T-helper 17 cell (primary cell): ENCODE data around the gene CADPS. TPM values are rescaled to one million over a fixed set of nuclear protein-coding genes. Genes with fewer than 3 reads are reported as not detected.

Experiments used
- ATAC-seq: fragments of 150-1000 bp; cut with Tn5 transposase; 2 replicates; pipeline ENCODE4 v1.10.0; 2021; ENCODE audit warnings: mild to moderate bottlenecking, moderate library complexity
- DNase-seq, 3 donors: peaks; one replicate each; pipeline versions ENCODE4 v3.0.0 to v3.0.0-alpha.2; 2020 to 2021
- H3K9me3 ChIP-seq: one replicate; pipeline ENCODE4 v1.7.0; 2013; ENCODE audit warnings: low read length, mild to moderate bottlenecking; ENCODE audit not compliant: control insufficient read depth, poor library complexity, severe bottlenecking
- H3K27ac Mint-ChIP-seq: one replicate; pipeline ENCODE4 v1.8.0; 2022; ENCODE audit warnings: mild to moderate bottlenecking, moderate library complexity, mixed read lengths
- H3K27me3 Mint-ChIP-seq: one replicate; pipeline ENCODE4 v1.8.0; 2022; ENCODE audit warnings: mixed read lengths
- H3K36me3 Mint-ChIP-seq: one replicate; pipeline ENCODE4 v1.8.0; 2022; ENCODE audit warnings: low read depth, mixed read lengths
- H3K4me1 Mint-ChIP-seq: one replicate; pipeline ENCODE4 v1.8.0; 2022; ENCODE audit warnings: mild to moderate bottlenecking, mixed read lengths
- H3K4me3 Mint-ChIP-seq: one replicate; pipeline ENCODE4 v1.8.0; 2022; ENCODE audit warnings: mild to moderate bottlenecking, moderate library complexity, mixed read lengths
- total RNA-seq, 4 donors: library from RNA in 2 of 4; stranded (reverse) in 2 of 4; gene quantifications; one replicate each; pipeline ENCODE4 v1.2.3 and lab custom pipeline; 2022 to 2026

CADPS gene
- total RNA-seq, 2 donors from 2014 or later, result not detected

DNA sequence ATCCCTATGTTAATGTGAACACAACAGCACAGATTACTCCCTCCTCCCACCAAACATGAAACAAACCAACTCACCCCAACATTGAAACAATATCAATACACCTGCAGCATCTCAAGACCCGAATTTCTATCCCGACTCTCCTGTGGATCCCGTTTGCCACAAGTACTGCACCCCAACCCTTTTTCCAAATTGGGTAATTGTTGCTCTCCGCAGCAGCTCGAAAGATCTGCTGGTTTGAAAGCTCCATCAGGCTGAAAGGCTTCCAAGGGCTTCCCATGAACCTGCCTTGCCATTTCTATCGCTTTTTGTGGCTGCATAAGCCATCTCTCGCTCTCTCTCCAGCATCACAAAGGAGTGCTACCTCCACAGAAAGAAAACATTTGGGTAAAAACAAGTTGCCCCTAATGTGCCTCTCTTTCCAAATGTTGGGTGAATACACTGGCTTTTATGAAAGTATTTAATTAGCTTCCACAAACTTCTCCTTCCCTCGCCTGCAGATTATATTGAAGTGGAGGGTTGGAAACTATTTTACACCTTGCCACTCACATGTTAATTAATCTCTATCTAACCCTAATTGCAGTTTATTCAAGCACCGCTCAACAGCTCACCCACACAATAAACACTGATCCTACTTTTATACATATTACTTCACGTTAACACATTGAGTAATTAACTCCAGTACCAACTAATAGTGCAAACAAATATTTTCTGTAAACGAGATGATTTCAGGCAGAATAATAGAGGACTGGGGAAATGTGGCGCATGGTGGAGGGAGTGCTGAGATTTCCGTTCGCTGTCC, 499.4 kb downstream of the CADPS start:
- ATAC-seq (no peak), DNase-seq (no peak)
- H3K27ac Mint-ChIP-seq, result no peak overlapping the region
- peaks cover 3% of the 10 kb centered on the region for H3K4me1 Mint-ChIP-seq
- H3K27me3 Mint-ChIP-seq, result peaks cover 78% of the 10 kb centered on the region
- no peaks in the 10 kb centered on the region for H3K9me3 ChIP-seq
- H3K4me3 Mint-ChIP-seq, result no peak overlapping the region
- no peaks in the 10 kb centered on the region for H3K36me3 Mint-ChIP-seq

- H3K27ac Mint-ChIP-seq, result no peak overlapping the region
- no peak overlapping the region for H3K4me3 Mint-ChIP-seq
- ATAC-seq, result no peak
Observed at GRCh38 chr3:62374341-62375218, 500.6 kb downstream of the CADPS start.

DNA sequence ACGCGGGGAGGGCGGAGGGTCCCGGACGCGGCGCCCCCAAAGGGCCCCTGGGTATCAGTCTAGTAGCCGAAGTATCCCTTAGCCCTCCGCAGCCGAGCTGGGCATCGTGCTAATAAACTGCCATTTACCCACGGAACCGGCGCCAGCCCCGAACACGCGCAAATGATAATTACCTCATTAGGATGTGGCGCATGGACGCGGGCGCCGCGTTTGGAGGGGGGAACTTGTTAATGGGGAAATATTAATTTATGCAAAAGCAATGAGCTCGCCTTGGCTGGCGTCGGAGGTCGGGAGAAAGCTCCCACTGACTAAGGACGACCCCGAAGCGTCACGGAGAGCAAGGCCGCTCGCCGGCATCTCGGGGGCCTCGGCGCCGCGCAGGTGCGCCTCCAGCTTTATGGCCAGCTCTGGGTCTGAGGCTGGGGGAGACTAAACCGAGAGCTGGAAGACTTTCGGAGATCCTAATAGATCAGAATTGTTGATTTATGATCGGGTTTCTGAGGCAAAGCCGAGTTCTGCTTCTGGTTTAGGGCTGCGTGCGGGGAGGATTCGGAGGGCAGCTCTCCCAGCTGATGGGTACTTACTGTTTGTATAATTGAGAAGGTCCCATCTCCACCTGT, 501.4 kb downstream of the CADPS start:
- ATAC-seq (no peak), DNase-seq (no peak)
- Mint-ChIP-seq H3K36me3 (no peaks in the 10 kb centered on the region), H3K27ac (no peak overlapping the region), H3K4me1 (no peaks in the 10 kb centered on the region), H3K27me3 (peaks cover 79% of the 10 kb centered on the region), H3K4me3 (peak overlapping the region; percentile 5)
- no peaks in the 10 kb centered on the region for H3K9me3 ChIP-seq

More at GRCh38 chr3:62374341-62375218, 500.6 kb downstream of the CADPS start:
- H3K36me3 Mint-ChIP-seq, result no peaks in the 10 kb centered on the region
- no peaks in the 10 kb centered on the region for H3K9me3 ChIP-seq
- peaks cover 3% of the 10 kb centered on the region for H3K4me1 Mint-ChIP-seq
- DNase-seq, result no peak
- H3K27me3 Mint-ChIP-seq, result peaks cover 78% of the 10 kb centered on the region

DNA sequence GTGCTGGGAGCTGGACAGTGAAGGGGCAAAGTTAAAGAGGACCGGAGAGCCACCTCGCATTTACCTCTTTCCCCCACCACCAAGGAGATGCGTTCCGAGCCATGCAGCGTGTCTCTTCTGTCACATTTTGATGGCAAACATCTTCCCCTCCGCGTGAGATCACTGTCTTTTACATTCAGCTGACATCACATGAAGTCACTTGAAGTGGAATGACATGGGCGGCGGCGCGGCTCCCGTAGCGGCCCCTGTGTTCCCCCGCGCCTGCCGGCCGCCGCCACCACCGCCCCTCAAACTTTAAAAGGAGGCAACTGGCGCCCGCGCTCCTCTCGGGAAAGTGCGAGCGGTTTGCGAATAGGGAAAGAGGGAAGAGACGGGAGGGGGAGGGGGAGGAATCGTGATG, 502.0 kb downstream of the CADPS start, which contains the start of gene FEZF2:
TSS of gene FEZF2 (minus strand) at position 336 of the 400 bp plus-strand sequence. CDS start 682 bp downstream, outside the sequence.
- Mint-ChIP-seq H3K27ac (no peak within 1 kb of the TSS), H3K4me1 (no peaks in the 10 kb centered on the region), H3K36me3 (no peaks in the 10 kb centered on the region), H3K27me3 (peaks cover 82% of the 10 kb centered on the region), H3K4me3 (peak within 1 kb of the TSS; percentile 5)
- DNase-seq (no peak), ATAC-seq (no peak)
- no peaks in the 10 kb centered on the region for H3K9me3 ChIP-seq

DNA sequence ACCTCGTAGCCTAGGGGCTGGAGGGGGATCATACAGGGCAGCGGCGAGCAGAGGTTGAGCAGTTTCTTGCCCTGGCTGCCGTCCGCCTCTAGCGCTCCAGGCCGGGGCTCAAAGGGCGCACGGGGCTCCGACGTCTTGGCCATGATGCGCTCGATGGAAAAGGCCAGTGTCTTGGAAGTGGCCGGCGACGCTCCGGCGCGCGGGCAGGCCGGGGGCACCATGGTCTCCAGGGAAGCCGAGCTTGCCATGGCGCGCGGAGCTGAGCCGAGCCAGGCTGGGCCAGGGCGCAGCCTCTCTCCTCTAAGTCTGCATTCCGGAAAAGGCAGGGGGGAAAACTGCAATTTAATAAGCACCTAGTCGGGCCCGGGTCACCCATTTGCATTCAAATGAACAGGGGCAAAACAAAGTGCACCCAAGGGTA, 502.6 kb downstream of the CADPS start:
- Mint-ChIP-seq H3K27me3 (peaks cover 82% of the 10 kb centered on the region), H3K36me3 (no peaks in the 10 kb centered on the region), H3K27ac (no peak overlapping the region), H3K4me3 (no peak overlapping the region), H3K4me1 (no peaks in the 10 kb centered on the region)
- ATAC-seq (no peak), DNase-seq (no peak)
- H3K9me3 ChIP-seq, result no peaks in the 10 kb centered on the region

DNA sequence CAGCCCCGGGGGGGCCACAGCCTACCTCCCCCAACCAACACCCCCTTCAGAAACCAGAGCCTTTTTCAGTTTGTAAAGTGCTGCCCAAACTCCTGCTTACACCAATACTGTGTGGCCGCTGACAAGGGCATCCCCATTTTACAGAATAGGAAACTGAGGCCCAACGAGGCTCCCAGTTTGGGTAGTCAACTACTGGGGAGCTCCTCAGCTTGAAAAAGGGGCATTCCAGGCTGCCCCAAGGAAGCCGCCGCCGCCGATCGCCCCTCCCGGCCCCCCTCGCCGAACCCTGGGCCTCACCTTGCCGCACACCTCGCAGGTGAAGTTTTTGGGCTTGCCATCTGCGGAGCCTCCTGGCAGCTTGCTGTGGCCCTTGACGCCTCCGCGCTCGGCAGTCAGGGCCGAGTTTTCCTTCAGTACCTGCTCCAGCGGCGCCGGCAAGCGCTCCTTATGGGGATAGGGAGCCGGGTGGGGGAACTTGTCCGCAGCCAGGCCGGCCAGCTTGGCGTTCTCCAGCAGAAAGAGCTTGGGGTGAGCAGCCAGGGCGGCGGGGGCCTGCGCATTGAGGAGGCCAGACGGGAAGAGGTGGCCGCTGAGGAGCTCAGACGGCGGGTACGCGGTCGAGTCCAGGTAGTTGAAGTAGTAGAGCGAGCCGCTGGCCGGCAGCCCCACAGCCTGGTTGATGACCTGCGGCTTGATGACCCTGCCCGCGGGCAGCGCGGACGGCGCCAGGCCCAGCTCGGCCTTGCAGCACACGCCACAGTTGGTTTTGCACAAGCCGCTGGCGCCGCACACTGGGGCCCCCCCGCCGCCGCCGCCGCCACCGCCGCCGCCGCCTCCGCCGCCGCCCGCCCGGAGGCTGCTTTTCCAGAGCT, 503.3 kb downstream of the CADPS start:
- no peak overlapping the region for H3K27ac Mint-ChIP-seq
- H3K36me3 Mint-ChIP-seq, result no peaks in the 10 kb centered on the region
- H3K9me3 ChIP-seq, result no peaks in the 10 kb centered on the region
- peaks cover 85% of the 10 kb centered on the region for H3K27me3 Mint-ChIP-seq
- no peak overlapping the region for H3K4me3 Mint-ChIP-seq
- no peaks in the 10 kb centered on the region for H3K4me1 Mint-ChIP-seq
- no peak for ATAC-seq
- no peak for DNase-seq

- no peaks in the 10 kb centered on the region for H3K9me3 ChIP-seq
- Mint-ChIP-seq H3K4me1 (no peaks in the 10 kb centered on the region), H3K27ac (no peak overlapping the region), H3K36me3 (no peaks in the 10 kb centered on the region), H3K4me3 (no peak overlapping the region), H3K27me3 (peaks cover 83% of the 10 kb centered on the region)
- DNase-seq, result no peak
- no peak for ATAC-seq
Observed at GRCh38 chr3:62370858-62371719, 504.1 kb downstream of the CADPS start.

DNA sequence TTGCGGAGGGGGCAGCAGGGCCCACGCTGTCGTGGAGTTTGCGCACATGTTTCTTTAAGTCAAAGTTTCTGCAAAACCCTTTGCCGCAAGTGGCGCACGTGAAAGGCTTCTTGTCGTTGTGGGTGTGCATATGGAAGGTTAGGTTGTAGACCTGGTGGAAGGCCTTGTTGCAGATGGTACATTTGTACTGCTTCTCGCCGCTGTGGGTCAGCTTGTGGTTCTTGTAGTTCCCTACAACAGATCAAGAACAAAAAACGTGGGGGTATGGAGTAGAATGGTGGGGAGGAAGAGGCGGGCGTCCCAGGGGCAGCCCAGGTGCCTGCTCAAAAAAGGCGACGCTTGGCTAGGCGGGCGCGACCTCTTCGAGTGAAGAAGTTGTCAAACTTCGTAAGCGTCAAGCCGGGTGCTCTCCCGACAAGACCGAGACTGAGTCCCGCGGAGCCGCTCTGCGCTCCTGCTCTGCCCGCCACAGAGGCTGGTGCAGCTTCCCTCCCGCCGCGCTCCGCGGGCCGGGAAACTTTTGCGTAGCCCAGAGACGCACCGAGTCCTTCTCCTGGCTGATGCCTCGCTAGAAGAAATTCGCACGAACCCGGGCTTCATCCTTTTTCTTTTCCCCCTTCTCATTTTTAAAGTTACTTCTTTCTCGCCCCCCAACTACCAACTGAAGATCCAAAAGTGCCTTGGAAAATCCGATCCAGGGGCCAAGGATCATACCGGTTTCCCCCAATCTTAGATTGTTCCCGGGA, 504.9 kb downstream of the CADPS start:
- no peaks in the 10 kb centered on the region for H3K9me3 ChIP-seq
- DNase-seq (no peak), ATAC-seq (no peak)
- Mint-ChIP-seq H3K36me3 (no peaks in the 10 kb centered on the region), H3K27me3 (peaks cover 83% of the 10 kb centered on the region), H3K4me3 (no peak overlapping the region), H3K4me1 (no peaks in the 10 kb centered on the region), H3K27ac (no peak overlapping the region)

DNA sequence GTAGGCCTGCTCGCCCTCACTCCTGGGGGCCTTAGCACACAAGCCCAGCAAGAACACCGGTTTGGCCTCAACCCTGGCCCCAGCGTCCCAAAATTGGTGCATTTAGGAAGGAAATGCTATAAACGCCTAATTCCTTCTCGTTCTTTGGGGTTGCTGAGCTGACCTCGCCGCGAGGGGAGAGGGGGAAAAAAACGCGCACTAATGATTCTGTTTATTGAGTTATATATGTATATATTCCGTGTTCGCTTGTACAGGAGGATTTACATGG, 505.8 kb downstream of the CADPS start:
- Mint-ChIP-seq H3K27me3 (peaks cover 78% of the 10 kb centered on the region), H3K4me3 (no peak overlapping the region), H3K4me1 (no peaks in the 10 kb centered on the region), H3K36me3 (no peaks in the 10 kb centered on the region), H3K27ac (no peak overlapping the region)
- no peaks in the 10 kb centered on the region for H3K9me3 ChIP-seq
- ATAC-seq (no peak), DNase-seq (no peak)

DNA sequence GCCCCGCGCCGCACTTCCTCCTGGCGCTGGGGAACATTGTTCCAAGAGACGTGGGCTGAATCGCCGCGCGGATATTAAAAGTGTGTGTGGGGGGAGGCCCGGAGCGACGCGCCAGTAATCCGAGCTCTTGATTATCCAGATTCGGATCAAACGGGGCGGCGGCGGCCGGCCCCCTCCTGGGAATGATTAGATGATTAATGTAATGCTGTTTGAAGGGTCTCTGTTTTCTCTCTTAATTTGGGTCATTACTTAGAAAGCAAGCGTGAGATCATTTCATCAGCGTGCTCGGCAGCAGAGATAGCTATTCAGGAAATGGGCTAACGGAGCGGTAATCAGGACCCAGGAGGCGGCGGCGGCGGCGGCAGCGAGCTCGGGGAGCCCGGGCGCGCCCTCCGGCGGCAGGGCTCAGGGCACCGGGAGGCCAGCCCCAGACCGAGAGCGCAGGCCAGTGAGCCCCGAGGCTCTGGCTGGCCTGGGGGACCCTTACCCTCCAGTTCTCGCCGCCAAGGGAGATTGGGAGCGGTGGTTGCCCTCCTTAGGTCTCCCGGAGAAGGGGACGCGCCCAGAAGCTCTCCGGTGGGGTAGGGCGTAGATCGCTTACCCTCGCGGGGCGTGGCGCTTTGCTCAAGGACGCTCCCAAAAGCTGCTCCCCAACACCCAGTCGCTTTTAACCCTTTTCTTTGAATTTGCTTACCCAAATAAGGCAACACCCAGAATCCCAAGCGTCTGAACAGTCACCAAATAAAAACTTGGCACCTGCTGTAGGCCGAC, 506.3 kb downstream of the CADPS start:
- no peak for ATAC-seq
- no peak overlapping the region for H3K27ac Mint-ChIP-seq
- H3K4me1 Mint-ChIP-seq, result no peaks in the 10 kb centered on the region
- H3K27me3 Mint-ChIP-seq, result peaks cover 73% of the 10 kb centered on the region
- H3K9me3 ChIP-seq, result no peaks in the 10 kb centered on the region
- no peak for DNase-seq
- no peak overlapping the region for H3K4me3 Mint-ChIP-seq
- H3K36me3 Mint-ChIP-seq, result no peaks in the 10 kb centered on the region

- DNase-seq, result no peak
- ATAC-seq, result no peak
- Mint-ChIP-seq H3K27ac (no peak overlapping the region), H3K4me3 (no peak overlapping the region), H3K27me3 (peaks cover 71% of the 10 kb centered on the region), H3K36me3 (no peaks in the 10 kb centered on the region), H3K4me1 (no peaks in the 10 kb centered on the region)
- H3K9me3 ChIP-seq, result no peaks in the 10 kb centered on the region
Observed at GRCh38 chr3:62368290-62368704, 506.9 kb downstream of the CADPS start.
